CD4-positive, alpha-beta T cell treated with Interleukin-6 at 100 ng/mL for 8 hours (primary cell): ENCODE measurements around the gene PNMT.

ENCODE experiments used
- DNase-seq: peaks from one replicate; pipeline ENCODE4 v3.0.0-alpha.2; 2020; ENCODE audit warnings: mixed read lengths, low spot score

The PNMT gene, protein sequence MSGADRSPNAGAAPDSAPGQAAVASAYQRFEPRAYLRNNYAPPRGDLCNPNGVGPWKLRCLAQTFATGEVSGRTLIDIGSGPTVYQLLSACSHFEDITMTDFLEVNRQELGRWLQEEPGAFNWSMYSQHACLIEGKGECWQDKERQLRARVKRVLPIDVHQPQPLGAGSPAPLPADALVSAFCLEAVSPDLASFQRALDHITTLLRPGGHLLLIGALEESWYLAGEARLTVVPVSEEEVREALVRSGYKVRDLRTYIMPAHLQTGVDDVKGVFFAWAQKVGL

GRCh38 chr17:39667945-39668924, at the start of gene PNMT:
Gene PNMT, plus strand, starts transcription at chr17:39668453. Its CDS starts 23 bp downstream, at chr17:39668476.
- peak; percentile 70 for DNase-seq

GRCh38 chr17:39618956-39619785, 49.1 kb upstream of the PNMT start:
- DNase-seq: no peak

- DNase-seq: no peak
Measured at GRCh38 chr17:39619786-39620101, 48.5 kb upstream of the PNMT start.

- DNase-seq: peak; percentile 82
Measured at GRCh38 chr17:39621523-39622379, 46.5 kb upstream of the PNMT start.

GRCh38 chr17:39622380-39623006, 45.8 kb upstream of the PNMT start:
- peak; percentile 30 for DNase-seq

DNA sequence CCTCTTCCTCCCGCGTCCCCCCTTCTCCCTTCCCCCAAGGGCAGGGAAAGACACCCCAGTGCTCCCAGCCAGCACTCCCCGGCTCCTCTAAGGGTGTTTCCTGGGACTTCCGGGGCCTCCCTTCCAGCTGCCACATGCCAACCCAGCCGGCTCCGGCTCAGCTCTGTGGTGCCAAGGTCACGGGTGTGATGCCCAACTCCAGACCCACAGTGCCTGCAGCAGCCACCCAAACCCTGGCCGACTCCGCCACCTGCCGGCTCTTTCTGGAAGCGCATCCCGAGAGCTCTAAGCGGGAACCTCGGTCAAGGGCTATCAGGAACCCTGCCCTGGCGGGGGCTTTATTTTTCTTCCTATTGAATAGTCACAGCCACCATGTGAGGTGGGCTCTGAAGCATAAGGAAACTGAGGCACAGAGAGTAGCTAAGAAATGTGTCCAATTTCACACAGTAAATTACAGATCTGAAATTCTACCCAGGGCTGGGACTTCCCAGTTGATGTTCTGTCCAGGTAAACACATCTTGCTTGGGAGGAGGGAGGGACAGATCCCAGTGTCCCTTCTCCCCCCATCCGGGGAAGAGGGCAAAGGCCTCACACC, 44.8 kb upstream of the PNMT start:
- peak; percentile 80 for DNase-seq

GRCh38 chr17:39624313-39624712, 43.9 kb upstream of the PNMT start:
- no peak for DNase-seq

DNA sequence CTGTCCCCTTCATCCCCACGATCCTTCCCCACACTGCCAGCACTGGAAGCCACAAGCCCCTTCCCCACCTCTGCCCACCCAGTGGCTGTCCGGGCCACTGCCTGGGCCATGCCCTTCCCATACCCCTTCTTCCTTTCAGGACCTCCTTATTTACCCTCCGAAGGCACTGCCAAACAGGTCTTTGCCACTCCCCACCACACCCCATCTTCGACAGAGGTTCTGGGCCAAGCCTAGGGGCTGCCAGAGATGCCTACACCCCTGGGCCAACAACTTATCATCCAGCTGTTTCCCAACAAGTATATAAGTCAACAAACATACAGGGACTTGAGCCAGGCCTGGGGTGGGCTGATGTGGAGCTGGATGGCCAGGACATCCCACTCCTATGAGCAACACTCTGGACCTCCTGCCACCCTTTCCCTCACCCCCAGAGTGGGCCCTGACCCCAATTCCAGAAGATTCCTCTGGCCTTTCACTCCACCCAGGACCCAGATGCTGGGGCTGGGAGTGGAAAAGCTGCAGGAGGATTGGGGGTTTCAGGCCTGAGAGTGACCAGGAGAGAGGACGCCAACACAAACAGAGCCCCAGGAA, 43.0 kb upstream of the PNMT start:
- no peak for DNase-seq

- no peak for DNase-seq
Measured at GRCh38 chr17:39626171-39627046, 41.8 kb upstream of the PNMT start, which contains the start of gene PPP1R1B. Gene PPP1R1B, plus strand, starts transcription at chr17:39626952. Its CDS starts 441 bp downstream, at chr17:39627393.

GRCh38 chr17:39627047-39627711, 41.1 kb upstream of the PNMT start:
- no peak for DNase-seq

DNA sequence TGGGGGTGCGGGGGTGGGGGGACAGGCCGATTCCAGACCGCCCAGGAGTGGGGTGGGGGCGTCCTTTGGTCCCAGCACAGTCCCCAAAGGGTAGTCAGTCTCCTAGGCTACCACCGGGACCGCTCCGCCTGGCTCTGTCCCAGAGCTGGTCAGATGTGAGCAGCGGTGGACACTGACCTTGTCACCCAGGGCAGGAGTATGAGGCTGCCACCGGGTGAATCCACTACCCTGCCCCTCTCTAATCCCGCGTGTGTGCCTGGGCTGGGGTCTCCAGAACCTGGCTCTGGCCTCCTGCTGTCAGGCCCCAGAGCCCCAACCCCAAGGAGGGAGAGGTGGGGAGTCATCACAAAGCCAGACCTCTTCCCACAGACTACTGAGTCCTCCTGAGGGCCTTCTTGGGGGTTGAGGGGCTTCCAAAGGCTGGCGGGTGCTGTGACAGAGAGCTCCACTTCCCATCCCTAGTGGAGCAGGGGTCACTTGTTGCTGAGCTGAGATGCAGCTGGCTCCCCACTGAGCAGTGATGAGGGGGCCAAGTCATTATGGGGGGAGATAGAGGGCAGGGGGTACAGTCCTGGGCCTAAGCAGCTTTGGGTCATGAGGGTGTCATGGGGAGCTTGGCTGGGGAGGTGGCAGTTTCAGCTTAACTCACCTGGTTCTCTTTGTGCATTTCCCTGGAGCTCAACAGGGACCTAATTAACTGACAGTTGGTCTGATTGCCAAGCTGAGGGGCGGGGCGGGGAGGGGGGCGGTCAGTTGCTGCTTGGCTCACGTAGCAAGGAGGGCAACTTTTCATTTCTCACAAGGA, 40.3 kb upstream of the PNMT start:
- DNase-seq: no peak

DNA sequence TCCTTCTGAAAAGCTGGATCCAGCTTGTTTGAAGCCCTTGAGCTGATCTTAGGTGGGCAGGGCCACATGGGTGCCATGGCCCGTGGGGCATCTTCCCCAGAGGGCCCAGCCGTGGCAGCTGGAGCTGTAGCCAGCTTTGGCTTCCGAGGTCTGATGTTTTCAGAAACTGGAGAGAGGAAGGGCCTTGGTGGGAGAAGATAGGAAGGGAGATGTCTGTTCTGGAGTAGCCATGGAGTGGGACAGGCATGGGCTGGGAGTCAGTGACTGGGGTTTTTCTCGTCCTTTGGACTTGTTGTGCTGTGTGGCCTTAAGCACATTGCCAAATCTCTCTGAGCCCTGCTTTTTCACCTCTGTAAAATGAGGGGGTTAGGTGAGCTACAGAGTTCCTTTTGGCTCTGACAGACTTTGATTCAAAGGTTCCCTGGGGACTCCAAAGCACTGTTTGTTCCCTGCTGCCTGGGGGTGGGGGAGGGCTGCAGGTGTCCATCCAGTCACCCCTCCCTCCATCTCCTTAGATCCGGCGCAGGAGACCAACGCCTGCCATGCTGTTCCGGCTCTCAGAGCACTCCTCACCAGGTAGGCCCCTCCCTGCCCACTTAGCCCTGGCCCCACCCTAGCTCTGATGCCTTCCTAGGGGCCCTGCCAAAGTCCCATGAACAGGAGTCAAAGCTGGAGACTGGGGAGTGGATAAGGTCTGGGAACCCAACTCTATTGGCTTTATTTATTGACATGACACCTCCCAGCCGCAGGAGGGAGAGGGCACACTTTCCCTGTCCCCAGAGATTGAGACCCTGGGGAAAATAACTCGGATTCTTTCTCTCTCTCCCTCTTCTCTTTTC, 39.4 kb upstream of the PNMT start:
- no peak for DNase-seq

DNA sequence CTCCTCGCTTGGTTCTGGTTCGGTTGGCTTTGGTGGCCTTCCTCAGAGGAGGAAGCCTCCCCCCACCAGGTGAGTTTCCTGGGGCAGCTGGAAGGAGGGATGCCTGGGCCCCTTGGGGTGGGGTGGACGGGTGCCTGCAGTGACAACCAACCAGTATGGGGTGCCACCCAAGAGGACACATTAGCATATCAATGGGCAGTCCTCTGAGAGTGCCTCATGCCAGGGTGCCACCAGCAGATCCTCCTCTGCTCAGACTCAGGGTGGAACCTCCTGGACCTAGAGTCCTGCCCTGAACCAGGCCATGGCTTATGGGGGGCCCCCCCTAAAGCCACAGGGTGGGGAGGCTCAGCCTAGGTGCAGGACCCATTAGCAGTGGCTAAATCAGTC, 38.8 kb upstream of the PNMT start:
- no peak for DNase-seq

DNA sequence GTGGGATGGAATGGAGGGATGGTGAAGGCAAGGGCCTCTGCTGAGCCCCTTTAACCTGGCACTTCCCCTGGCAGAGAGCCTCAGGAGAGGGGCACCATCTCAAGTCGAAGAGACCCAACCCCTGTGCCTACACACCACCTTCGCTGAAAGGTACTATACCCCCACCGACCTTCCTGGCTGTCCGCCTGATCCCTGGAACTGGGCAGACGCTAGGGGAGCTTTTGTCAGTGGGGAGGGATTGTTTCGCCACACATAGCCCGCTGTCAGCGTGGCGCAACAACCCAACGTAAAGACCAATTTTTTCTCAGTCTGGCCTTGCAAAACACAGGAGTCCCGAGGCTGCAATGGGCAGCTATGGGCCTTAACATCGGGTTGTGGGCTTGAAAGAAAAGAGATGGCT, 38.4 kb upstream of the PNMT start:
- no peak for DNase-seq

DNA sequence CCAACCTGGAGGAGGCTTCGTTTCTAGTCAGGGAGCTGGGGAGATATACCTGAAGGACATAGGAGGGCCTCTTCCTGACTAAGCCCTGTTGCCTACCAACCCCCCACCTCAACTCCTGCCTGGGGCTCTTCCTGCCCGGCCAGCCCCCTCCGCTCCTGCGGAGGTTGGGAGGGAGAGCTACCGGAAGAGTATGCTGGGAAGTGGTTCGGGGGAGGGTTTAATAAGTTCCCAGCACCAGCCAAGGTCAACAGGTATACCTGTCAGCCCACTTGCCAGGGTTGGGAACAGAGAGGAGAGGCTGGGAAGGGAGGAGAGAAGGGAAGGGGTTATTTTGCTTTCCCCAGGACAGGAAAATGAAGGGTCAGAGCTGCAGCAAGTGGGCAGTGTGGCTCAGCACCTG, 36.9 kb upstream of the PNMT start:
- DNase-seq: no peak

DNA sequence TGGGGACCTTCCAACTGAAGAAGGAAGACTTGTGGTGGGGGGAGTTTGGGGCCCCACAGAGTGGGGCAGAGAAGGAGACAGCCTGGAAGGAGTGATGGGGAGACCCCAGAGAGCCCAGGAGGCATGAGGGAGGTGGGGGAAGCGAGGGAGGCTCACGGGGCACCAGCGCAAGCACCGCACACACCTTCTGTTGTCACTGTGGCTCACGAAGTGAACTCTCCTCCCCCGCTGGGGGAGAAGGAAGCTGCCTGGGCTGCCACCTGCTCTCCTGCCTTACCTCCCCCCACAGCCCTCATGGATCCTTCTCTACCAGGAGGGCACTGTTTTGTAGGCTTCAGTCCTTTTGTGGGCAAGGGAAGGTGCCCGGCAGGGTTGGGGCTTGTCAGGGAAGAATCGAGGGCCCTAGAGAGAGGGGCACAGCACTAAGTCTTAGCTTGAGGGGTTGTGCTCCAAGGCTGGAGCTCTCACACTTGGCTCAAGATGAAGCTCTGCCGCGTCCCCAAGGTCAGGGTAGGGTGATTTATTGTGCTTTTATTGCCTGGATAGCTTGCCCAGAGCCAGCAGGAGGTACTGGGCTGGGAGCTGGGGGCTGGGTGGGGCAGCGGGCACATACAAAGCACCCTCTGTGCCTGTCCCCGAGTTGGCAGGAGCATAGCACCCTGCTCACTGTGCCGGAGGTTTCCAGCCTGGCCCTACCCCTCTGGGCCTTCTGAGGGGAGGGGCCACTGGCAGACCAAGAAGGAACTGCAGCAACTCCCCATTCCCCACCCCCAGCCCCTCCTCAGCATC, 35.9 kb upstream of the PNMT start:
- no peak for DNase-seq
